ENCODE data around the gene WDR90. TPM values are rescaled to one million over a fixed set of nuclear protein-coding genes. Genes with fewer than 3 reads are reported as not detected.

Gene WDR90
- total and polyA plus RNA-seq, 10 of the 15 experiments (the other 5 are each of a cell fraction or from before 2014, with no cell fraction given) = 2.0 to 65.0 (median 16.7) TPM

- TF ChIP-seq, protein P1, sequence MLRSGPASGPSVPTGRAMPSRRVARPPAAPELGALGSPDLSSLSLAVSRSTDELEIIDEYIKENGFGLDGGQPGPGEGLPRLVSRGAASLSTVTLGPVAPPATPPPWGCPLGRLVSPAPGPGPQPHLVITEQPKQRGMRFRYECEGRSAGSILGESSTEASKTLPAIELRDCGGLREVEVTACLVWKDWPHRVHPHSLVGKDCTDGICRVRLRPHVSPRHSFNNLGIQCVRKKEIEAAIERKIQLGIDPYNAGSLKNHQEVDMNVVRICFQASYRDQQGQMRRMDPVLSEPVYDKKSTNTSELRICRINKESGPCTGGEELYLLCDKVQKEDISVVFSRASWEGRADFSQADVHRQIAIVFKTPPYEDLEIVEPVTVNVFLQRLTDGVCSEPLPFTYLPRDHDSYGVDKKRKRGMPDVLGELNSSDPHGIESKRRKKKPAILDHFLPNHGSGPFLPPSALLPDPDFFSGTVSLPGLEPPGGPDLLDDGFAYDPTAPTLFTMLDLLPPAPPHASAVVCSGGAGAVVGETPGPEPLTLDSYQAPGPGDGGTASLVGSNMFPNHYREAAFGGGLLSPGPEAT (IDR thresholded peaks at IDR 0.05; ENCODE audit: low read depth) = no peak
- TF ChIP-seq PKNOX1 (IDR thresholded peaks at IDR 0.05) (peak; percentile 64; the same call in 1 of the 2 replicates), TCF7 (IDR thresholded peaks at IDR 0.05; ENCODE audit: borderline replicate concordance) (no peak), EZH2 (IDR thresholded peaks at IDR 0.05; ENCODE audit: borderline replicate concordance, control insufficient read depth, low read depth, low read length) (no peak), RBBP5 (conservative IDR thresholded peaks at IDR 0.05) (no peak), FOXK2 (IDR thresholded peaks at IDR 0.05) (no peak), ZNF24 (IDR thresholded peaks at IDR 0.05) (no peak), IRF5 (IDR thresholded peaks at IDR 0.05; ENCODE audit: borderline replicate concordance) (no peak), ATF7 (IDR thresholded peaks at IDR 0.05; ENCODE audit: low read depth) (no peak), RCOR1 (conservative IDR thresholded peaks at IDR 0.05; ENCODE audit: low read depth, low read length) (no peak), EGR1 (IDR thresholded peaks at IDR 0.05; ENCODE audit: borderline replicate concordance in 1 of 2, low read depth in 2 of 2, low read length in 2 of 2) (peak; percentile 5 to 45; a peak in 1 of 3 replicates), EP300 (IDR thresholded peaks at IDR 0.05; ENCODE audit: borderline replicate concordance in 1 of 2, control insufficient read depth in 1 of 2, low read depth in 2 of 2, low read length in 2 of 2) (no peak), YY1 (IDR thresholded peaks at IDR 0.05; ENCODE audit: low read depth, low read length) (peak; percentile 96), HDAC2 (IDR thresholded peaks at IDR 0.05) (no peak), ELK1 (IDR thresholded peaks at IDR 0.05; ENCODE audit: low read depth, low read length) (peak; percentile 75; the same call in 1 of the 2 replicates), NRF1 (conservative IDR thresholded peaks at IDR 0.05; ENCODE audit: low read depth, low read length) (no peak), BRCA1 (IDR thresholded peaks at IDR 0.05; ENCODE audit: low read depth, low read length) (no peak), JUND (IDR thresholded peaks at IDR 0.05; ENCODE audit: low read depth, low read length) (no peak), ZSCAN29 (IDR thresholded peaks at IDR 0.05) (0 out of 2 replicates have a peak, but pooled peaks have one; percentile 20)
- TF ChIP-seq, protein P2, sequence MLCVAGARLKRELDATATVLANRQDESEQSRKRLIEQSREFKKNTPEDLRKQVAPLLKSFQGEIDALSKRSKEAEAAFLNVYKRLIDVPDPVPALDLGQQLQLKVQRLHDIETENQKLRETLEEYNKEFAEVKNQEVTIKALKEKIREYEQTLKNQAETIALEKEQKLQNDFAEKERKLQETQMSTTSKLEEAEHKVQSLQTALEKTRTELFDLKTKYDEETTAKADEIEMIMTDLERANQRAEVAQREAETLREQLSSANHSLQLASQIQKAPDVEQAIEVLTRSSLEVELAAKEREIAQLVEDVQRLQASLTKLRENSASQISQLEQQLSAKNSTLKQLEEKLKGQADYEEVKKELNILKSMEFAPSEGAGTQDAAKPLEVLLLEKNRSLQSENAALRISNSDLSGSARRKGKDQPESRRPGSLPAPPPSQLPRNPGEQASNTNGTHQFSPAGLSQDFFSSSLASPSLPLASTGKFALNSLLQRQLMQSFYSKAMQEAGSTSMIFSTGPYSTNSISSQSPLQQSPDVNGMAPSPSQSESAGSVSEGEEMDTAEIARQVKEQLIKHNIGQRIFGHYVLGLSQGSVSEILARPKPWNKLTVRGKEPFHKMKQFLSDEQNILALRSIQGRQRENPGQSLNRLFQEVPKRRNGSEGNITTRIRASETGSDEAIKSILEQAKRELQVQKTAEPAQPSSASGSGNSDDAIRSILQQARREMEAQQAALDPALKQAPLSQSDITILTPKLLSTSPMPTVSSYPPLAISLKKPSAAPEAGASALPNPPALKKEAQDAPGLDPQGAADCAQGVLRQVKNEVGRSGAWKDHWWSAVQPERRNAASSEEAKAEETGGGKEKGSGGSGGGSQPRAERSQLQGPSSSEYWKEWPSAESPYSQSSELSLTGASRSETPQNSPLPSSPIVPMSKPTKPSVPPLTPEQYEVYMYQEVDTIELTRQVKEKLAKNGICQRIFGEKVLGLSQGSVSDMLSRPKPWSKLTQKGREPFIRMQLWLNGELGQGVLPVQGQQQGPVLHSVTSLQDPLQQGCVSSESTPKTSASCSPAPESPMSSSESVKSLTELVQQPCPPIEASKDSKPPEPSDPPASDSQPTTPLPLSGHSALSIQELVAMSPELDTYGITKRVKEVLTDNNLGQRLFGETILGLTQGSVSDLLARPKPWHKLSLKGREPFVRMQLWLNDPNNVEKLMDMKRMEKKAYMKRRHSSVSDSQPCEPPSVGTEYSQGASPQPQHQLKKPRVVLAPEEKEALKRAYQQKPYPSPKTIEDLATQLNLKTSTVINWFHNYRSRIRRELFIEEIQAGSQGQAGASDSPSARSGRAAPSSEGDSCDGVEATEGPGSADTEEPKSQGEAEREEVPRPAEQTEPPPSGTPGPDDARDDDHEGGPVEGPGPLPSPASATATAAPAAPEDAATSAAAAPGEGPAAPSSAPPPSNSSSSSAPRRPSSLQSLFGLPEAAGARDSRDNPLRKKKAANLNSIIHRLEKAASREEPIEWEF (IDR thresholded peaks at IDR 0.05; ENCODE audit: insufficient replicate concordance, low read depth, low read length) = no peak
Observed at GRCh38 chr16:684071-684794, 35.1 kb downstream of the WDR90 start, which contains the start of gene JMJD8 (continued).
